HepG2 (cell line): ENCODE results near the gene SYT11. TPM values are rescaled to one million over a fixed set of nuclear protein-coding genes. Genes with fewer than 3 reads are reported as not detected.

Source experiments
- AHR ChIP-seq: IDR thresholded peaks from 2 replicates; pipeline ENCODE4 v1.6.1; 2018; ENCODE audit warnings: missing genetic modification reagents, missing compliant biosample characterization
- ARNT2 ChIP-seq: sonication (generic); formaldehyde crosslinking; IDR thresholded peaks from 2 replicates; pipeline ENCODE4 v1.8.0; 2022; ENCODE audit warnings: mild to moderate bottlenecking, low read depth, missing genetic modification reagents, moderate library complexity
- ASH2L ChIP-seq: fragments of 300-600, 200-600 bp; sonication (generic); IDR thresholded peaks from 2 replicates; pipeline ENCODE4 v1.7.0; 2017; ENCODE audit warnings: low read depth, mild to moderate bottlenecking, moderate library complexity, mixed read lengths, low read length; ENCODE audit not compliant: insufficient read length
- BATF2 ChIP-seq: sonication (generic); formaldehyde crosslinking; IDR thresholded peaks from 2 replicates; pipeline ENCODE4 v1.8.0; 2022; ENCODE audit warnings: mild to moderate bottlenecking, missing genetic modification reagents, moderate library complexity
- CHD2 ChIP-seq: IDR thresholded peaks from 2 replicates; pipeline ENCODE4 v1.6.1; 2011; ENCODE audit warnings: low read depth, low read length, improper control_type of control experiment
- DDIT3 ChIP-seq: sonication (generic); formaldehyde crosslinking; IDR thresholded peaks from 2 replicates; pipeline ENCODE4 v1.4.0; 2020; ENCODE audit warnings: mild to moderate bottlenecking, missing genetic modification reagents
- FOXJ3 ChIP-seq: sonication (generic); formaldehyde crosslinking; IDR thresholded peaks from 2 replicates; pipeline ENCODE4 v1.4.0; 2020; ENCODE audit warnings: missing genetic modification reagents, mild to moderate bottlenecking, borderline replicate concordance
- HNRNPUL1 ChIP-seq: fragments of 200-400 bp; formaldehyde crosslinking; IDR thresholded peaks from 2 replicates; pipeline ENCODE4 v1.6.1; 2017; ENCODE audit warnings: low read depth, mild to moderate bottlenecking, low read length, moderate library complexity
- IRF9 ChIP-seq: sonication (generic); formaldehyde crosslinking; IDR thresholded peaks from 2 replicates; pipeline ENCODE4 v1.8.0; 2022; ENCODE audit warnings: missing genetic modification reagents, mild to moderate bottlenecking, borderline replicate concordance
- ISX ChIP-seq: sonication (generic); formaldehyde crosslinking; conservative IDR thresholded peaks from 2 replicates; pipeline ENCODE4 v1.5.0; 2020; ENCODE audit warnings: missing genetic modification reagents
- NFRKB ChIP-seq: fragments of 450-650 bp; IDR thresholded peaks from 2 replicates; pipeline ENCODE4 v1.6.1; 2017
- PTBP1 ChIP-seq: fragments of 200-400 bp; formaldehyde crosslinking; IDR thresholded peaks from 2 replicates; pipeline ENCODE4 v1.6.1; 2018; ENCODE audit warnings: low read length, low read depth; ENCODE audit not compliant: poor library complexity, severe bottlenecking
- SALL2 ChIP-seq: sonication (generic); formaldehyde crosslinking; IDR thresholded peaks from 2 replicates; pipeline ENCODE4 v1.8.1; 2023; ENCODE audit warnings: mild to moderate bottlenecking, missing genetic modification reagents, inconsistent platforms
- SIN3B ChIP-seq: fragments of 150-350 bp; IDR thresholded peaks from 2 replicates; pipeline ENCODE4 v1.6.1; 2014; ENCODE audit warnings: low read length
- TP53 ChIP-seq: sonication (generic); formaldehyde crosslinking; conservative IDR thresholded peaks from 2 replicates; pipeline ENCODE4 v1.4.0; 2020; ENCODE audit warnings: missing genetic modification reagents
- YEATS4 ChIP-seq: sonication (generic); formaldehyde crosslinking; IDR thresholded peaks from 2 replicates; pipeline ENCODE4 v1.4.0; 2020; ENCODE audit warnings: missing genetic modification reagents, borderline replicate concordance
- ZBTB38 ChIP-seq: sonication (generic); formaldehyde crosslinking; IDR thresholded peaks from 2 replicates; pipeline ENCODE4 v1.5.1; 2020; ENCODE audit warnings: mild to moderate bottlenecking, missing genetic modification reagents
- ZFP36 ChIP-seq: fragments of 150-350 bp; IDR thresholded peaks from 2 replicates; pipeline ENCODE4 v1.6.1; 2018; ENCODE audit warnings: borderline replicate concordance, low read length, low read depth; ENCODE audit not compliant: partially characterized antibody
- ZNF10 ChIP-seq: sonication (generic); formaldehyde crosslinking; IDR thresholded peaks from 2 replicates; pipeline ENCODE4 v1.4.0; 2020; ENCODE audit warnings: mild to moderate bottlenecking, low read depth, missing genetic modification reagents, borderline replicate concordance
- ZNF790 ChIP-seq: sonication (generic); formaldehyde crosslinking; IDR thresholded peaks from 2 replicates; pipeline ENCODE4 v1.8.0; 2022; ENCODE audit warnings: missing genetic modification reagents, mild to moderate bottlenecking, borderline replicate concordance
- ZNF878 ChIP-seq: sonication (generic); formaldehyde crosslinking; IDR thresholded peaks from 2 replicates; pipeline ENCODE4 v1.8.1; 2023; ENCODE audit warnings: mild to moderate bottlenecking, missing genetic modification reagents, moderate library complexity
- polyA plus RNA-seq, 8 experiments: library from polyadenylated mRNA; depleted of rRNA in 3 of 8; stranded (reverse) in 7 of 8; unstranded in 1 of 8; fragments of >200 nt; fragmentation: Illumina TruSeq in 4 of 8; extraction: Trizol in 4 of 8; gene quantifications; 2 replicates each; pipeline versions ENCODE4 v1.2.1 to v1.2.3, GENCODE V29; 2011 to 2016; ENCODE audit warnings: low read depth in 4 of 8, missing spikeins in 1 of 8, mixed read lengths in 1 of 8; ENCODE audit not compliant: insufficient read depth in 1 of 8
- total RNA-seq, 5 experiments: library from RNA; depleted of rRNA; stranded (reverse); fragments of >200 nt; fragmentation: Illumina TruSeq; extraction: Trizol; gene quantifications; 2 replicates each; pipeline ENCODE4 v1.2.3, GENCODE V29; 2016; ENCODE audit warnings: low read depth in 1 of 5
- TF ChIP-seq, protein P1 (sequence below): sonication (generic); formaldehyde crosslinking; conservative IDR thresholded peaks from 2 replicates; pipeline ENCODE4 v1.4.0; 2020; ENCODE audit warnings: mild to moderate bottlenecking, missing genetic modification reagents, moderate library complexity
- TF ChIP-seq, protein P2 (sequence below): sonication (generic); formaldehyde crosslinking; IDR thresholded peaks from 2 replicates; pipeline ENCODE4 v1.4.0; 2020; ENCODE audit warnings: missing genetic modification reagents

SYT11 gene
- total and polyA plus RNA-seq, 2 of the 13 experiments (the other 11 are each of a cell fraction or from before 2014, with no cell fraction given), result 0.22 to 0.59 TPM

GRCh38 chr1:155934097-155934935 lies 74.9 kb downstream of the SYT11 start, which contains the start of gene KHDC4 (continued):
- TF ChIP-seq ISX (CRISPR knock-in tag) (no peak), BATF2 (CRISPR knock-in tag) (peak; percentile 81; the same call in 1 of the 2 replicates), YEATS4 (CRISPR knock-in tag) (peak; percentile 96), ZNF790 (CRISPR knock-in tag) (peak; percentile 69; the same call in 1 of the 2 replicates), AHR (CRISPR knock-in tag) (peak; percentile 83), ARNT2 (CRISPR knock-in tag) (peak; percentile 73), PTBP1 (no peak), TP53 (CRISPR knock-in tag) (no peak), ZNF878 (0 out of 2 replicates have a peak, but pooled peaks have one; percentile 37), HNRNPUL1 (no peak), SIN3B (peak; percentile 60), DDIT3 (CRISPR knock-in tag) (no peak), ZNF10 (no peak), SALL2 (CRISPR knock-in tag) (peak; percentile 83), ASH2L (peak; percentile 88), IRF9 (CRISPR knock-in tag) (peak; percentile 57), ZFP36 (no peak), CHD2 (no peak), NFRKB (peak; percentile 61), ZBTB38 (peak; percentile 85), FOXJ3 (peak; percentile 49; the same call in 1 of the 2 replicates)
- TF ChIP-seq, protein P1, sequence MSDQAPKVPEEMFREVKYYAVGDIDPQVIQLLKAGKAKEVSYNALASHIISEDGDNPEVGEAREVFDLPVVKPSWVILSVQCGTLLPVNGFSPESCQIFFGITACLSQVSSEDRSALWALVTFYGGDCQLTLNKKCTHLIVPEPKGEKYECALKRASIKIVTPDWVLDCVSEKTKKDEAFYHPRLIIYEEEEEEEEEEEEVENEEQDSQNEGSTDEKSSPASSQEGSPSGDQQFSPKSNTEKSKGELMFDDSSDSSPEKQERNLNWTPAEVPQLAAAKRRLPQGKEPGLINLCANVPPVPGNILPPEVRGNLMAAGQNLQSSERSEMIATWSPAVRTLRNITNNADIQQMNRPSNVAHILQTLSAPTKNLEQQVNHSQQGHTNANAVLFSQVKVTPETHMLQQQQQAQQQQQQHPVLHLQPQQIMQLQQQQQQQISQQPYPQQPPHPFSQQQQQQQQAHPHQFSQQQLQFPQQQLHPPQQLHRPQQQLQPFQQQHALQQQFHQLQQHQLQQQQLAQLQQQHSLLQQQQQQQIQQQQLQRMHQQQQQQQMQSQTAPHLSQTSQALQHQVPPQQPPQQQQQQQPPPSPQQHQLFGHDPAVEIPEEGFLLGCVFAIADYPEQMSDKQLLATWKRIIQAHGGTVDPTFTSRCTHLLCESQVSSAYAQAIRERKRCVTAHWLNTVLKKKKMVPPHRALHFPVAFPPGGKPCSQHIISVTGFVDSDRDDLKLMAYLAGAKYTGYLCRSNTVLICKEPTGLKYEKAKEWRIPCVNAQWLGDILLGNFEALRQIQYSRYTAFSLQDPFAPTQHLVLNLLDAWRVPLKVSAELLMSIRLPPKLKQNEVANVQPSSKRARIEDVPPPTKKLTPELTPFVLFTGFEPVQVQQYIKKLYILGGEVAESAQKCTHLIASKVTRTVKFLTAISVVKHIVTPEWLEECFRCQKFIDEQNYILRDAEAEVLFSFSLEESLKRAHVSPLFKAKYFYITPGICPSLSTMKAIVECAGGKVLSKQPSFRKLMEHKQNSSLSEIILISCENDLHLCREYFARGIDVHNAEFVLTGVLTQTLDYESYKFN (CRISPR knock-in tag), result peak; percentile 14; the same call in 1 of the 2 replicates
- TF ChIP-seq, protein P2, sequence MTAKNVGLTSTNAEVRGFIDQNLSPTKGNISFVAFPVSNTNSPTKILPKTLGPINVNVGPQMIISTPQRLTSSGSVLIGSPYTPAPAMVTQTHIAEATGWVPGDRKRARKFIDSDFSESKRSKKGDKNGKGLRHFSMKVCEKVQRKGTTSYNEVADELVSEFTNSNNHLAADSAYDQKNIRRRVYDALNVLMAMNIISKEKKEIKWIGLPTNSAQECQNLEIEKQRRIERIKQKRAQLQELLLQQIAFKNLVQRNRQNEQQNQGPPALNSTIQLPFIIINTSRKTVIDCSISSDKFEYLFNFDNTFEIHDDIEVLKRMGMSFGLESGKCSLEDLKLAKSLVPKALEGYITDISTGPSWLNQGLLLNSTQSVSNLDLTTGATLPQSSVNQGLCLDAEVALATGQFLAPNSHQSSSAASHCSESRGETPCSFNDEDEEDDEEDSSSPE (CRISPR knock-in tag), result peak; percentile 90
